ENCODE data around the gene EPHA5. TPM values are rescaled to one million over a fixed set of nuclear protein-coding genes. Genes with fewer than 3 reads are reported as not detected.

EPHA5 gene
- total RNA-seq, 6 experiments from 2014 or later: not detected

DNA sequence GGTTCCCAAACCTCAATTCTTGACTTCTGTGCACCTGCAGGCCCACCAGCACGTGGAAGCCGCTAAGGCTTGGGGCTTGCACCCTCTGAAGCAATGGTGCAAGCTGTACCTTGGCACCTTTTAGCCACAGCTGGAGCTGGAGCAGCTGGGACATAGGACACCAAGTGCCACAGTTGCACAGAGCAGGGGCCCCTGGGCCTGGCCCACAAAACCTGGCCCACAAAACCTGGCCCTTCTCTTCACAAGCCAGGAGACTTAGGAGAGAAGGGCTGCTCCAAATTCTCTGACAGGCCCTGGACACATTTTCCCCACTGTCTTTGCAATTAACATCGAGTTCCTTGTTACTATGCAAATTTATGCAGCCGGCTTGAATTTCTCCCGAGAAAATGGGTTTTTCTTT lies 197.8 kb downstream of the EPHA5 start:
- H3K36me3 ChIP-seq: no peaks in the 10 kb centered on the region
- TF ChIP-seq POLR2A (IDR thresholded peaks at IDR 0.05): no peak
- TF ChIP-seq, protein P1, sequence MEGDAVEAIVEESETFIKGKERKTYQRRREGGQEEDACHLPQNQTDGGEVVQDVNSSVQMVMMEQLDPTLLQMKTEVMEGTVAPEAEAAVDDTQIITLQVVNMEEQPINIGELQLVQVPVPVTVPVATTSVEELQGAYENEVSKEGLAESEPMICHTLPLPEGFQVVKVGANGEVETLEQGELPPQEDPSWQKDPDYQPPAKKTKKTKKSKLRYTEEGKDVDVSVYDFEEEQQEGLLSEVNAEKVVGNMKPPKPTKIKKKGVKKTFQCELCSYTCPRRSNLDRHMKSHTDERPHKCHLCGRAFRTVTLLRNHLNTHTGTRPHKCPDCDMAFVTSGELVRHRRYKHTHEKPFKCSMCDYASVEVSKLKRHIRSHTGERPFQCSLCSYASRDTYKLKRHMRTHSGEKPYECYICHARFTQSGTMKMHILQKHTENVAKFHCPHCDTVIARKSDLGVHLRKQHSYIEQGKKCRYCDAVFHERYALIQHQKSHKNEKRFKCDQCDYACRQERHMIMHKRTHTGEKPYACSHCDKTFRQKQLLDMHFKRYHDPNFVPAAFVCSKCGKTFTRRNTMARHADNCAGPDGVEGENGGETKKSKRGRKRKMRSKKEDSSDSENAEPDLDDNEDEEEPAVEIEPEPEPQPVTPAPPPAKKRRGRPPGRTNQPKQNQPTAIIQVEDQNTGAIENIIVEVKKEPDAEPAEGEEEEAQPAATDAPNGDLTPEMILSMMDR (IDR thresholded peaks at IDR 0.05): no peak
- H3K4me1 ChIP-seq: no peaks in the 10 kb centered on the region
- no peak overlapping the region for H3K4me3 ChIP-seq
- ATAC-seq (no peak), DNase-seq (no peak)
- no peaks in the 10 kb centered on the region for H3K27me3 ChIP-seq
- WGBS (ENCODE audit: insufficient coverage, low coverage, low lambda C conversion rate, missing lambda C conversion rate): 68% methylated on average over 3 of the region's 5 CpGs
- H3K9me3 ChIP-seq: no peaks in the 10 kb centered on the region
- no peak overlapping the region for H3K27ac ChIP-seq
- intact Hi-C loops (cut with DNase I): no loop called here

DNA sequence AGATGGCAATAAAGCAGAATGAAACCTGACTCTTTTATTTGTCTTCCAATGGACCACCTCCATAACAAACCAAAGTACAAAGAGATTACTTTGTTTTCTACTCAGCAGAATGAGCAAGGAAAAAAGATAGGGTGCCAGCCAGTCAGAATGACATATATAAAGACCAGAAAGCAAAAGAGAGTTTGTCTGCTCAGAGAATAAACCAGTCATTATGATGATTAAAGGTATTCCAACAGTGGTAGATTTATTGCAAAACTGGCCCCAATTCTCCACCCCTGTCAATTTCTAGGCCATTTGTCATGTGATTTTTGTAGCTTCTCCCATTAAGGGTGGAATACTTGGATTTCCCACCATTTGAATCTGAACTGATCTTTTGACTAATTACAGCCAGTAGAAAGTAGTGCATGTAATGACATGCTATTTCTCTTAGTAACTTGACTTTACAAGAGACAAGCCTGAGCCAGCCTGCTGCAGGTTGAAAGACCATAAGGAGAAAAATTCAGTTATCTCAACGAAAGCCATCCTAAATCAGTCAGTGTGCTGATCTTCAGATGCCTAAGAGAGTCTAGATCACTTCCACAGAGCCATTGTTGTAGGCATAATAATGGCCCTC lies 203.1 kb downstream of the EPHA5 start:
- DNase-seq: no peak
- no peaks in the 10 kb centered on the region for H3K9me3 ChIP-seq
- TF ChIP-seq, protein P1 (IDR thresholded peaks at IDR 0.05): no peak
- no peak for TF ChIP-seq POLR2A (IDR thresholded peaks at IDR 0.05)
- H3K4me3 ChIP-seq: no peak overlapping the region
- intact Hi-C loops (cut with DNase I): no loop called here
- H3K36me3 ChIP-seq: no peaks in the 10 kb centered on the region
- ATAC-seq: no peak
- H3K4me1 ChIP-seq: no peaks in the 10 kb centered on the region
- H3K27ac ChIP-seq: no peak overlapping the region
- 15% methylated on average over 1 of the region's 1 CpG for WGBS (ENCODE audit: insufficient coverage, low coverage, low lambda C conversion rate, missing lambda C conversion rate)
- H3K27me3 ChIP-seq: no peaks in the 10 kb centered on the region

GRCh38 chr4:65461781-65462180 lies 208.5 kb downstream of the EPHA5 start:
- intact Hi-C loops (cut with DNase I): no loop called here
- ATAC-seq (peak in 1 of 4 donors; percentile 34), DNase-seq (no peak)
- H3K36me3 ChIP-seq: no peaks in the 10 kb centered on the region
- no peaks in the 10 kb centered on the region for H3K27me3 ChIP-seq
- no peak overlapping the region for H3K4me3 ChIP-seq
- no peak overlapping the region for H3K27ac ChIP-seq
- no peaks in the 10 kb centered on the region for H3K9me3 ChIP-seq
- TF ChIP-seq, protein P1 (IDR thresholded peaks at IDR 0.05): peak; percentile 32 to 36 (median 34)
- TF ChIP-seq POLR2A (IDR thresholded peaks at IDR 0.05): no peak
- 40% methylated on average over 4 of the region's 4 CpGs for WGBS (ENCODE audit: insufficient coverage, low coverage, low lambda C conversion rate, missing lambda C conversion rate)
- H3K4me1 ChIP-seq: no peaks in the 10 kb centered on the region

- Histone ChIP-seq H3K36me3 (no peaks in the 10 kb centered on the region), H3K27me3 (no peaks in the 10 kb centered on the region), H3K4me3 (no peak overlapping the region), H3K9me3 (no peaks in the 10 kb centered on the region), H3K27ac (no peak overlapping the region), H3K4me1 (no peaks in the 10 kb centered on the region)
- intact Hi-C loops (cut with DNase I): no loop called here
- WGBS (ENCODE audit: insufficient coverage, low coverage, low lambda C conversion rate, missing lambda C conversion rate): 24% methylated on average over 2 of the region's 2 CpGs
- TF ChIP-seq, protein P1 (IDR thresholded peaks at IDR 0.05): no peak
- ATAC-seq (no peak), DNase-seq (no peak)
Observed at GRCh38 chr4:65457011-65457410, 213.3 kb downstream of the EPHA5 start.

- H3K27me3 ChIP-seq: no peaks in the 10 kb centered on the region
- intact Hi-C loops (cut with DNase I): no loop called here
- DNase-seq: no peak
Observed at GRCh38 chr4:65456579-65456978, 213.7 kb downstream of the EPHA5 start.

More at GRCh38 chr4:65456579-65456978, 213.7 kb downstream of the EPHA5 start:
- no peaks in the 10 kb centered on the region for H3K36me3 ChIP-seq
- no peaks in the 10 kb centered on the region for H3K4me1 ChIP-seq
- TF ChIP-seq, protein P1 (IDR thresholded peaks at IDR 0.05): no peak
- no peak for TF ChIP-seq POLR2A (IDR thresholded peaks at IDR 0.05)
- ATAC-seq: no peak
- H3K27ac ChIP-seq: no peak overlapping the region
- no peak overlapping the region for H3K4me3 ChIP-seq
- no peaks in the 10 kb centered on the region for H3K9me3 ChIP-seq
